Heart right ventricle (tissue), 16 donors: ENCODE results near the gene RDX. TPM values are rescaled to one million over a fixed set of nuclear protein-coding genes. Genes with fewer than 3 reads are reported as not detected.

Source experiments
- ATAC-seq, 8 donors: fragments of 200-7000 bp; cut with Tn5 transposase; one replicate each; pipeline ENCODE4 v1.9.1; 2020; ENCODE audit warnings: mild to moderate bottlenecking in 8 of 8, moderate library complexity in 8 of 8, moderate number of reproducible peaks in 1 of 8
- DNase-seq, 2 donors: peaks; one replicate each; pipeline ENCODE4 v3.0.0-alpha.2; 2020
- H3K27ac ChIP-seq, 10 donors: fragments of 200-600 bp; sonication (generic) in 2 of 10; one replicate each; pipeline versions ENCODE4 v1.5.0 to v1.8.0; 2020 to 2022; ENCODE audit warnings: mild to moderate bottlenecking in 3 of 10
- H3K27me3 ChIP-seq, 7 donors: fragments of 200-600 bp; one replicate each; pipeline ENCODE4 v1.8.0; 2021 to 2022; ENCODE audit warnings: mild to moderate bottlenecking in 2 of 7
- H3K36me3 ChIP-seq, 9 donors: fragments of 200-600 bp; sonication (generic) in 1 of 9; one replicate each; pipeline versions ENCODE4 v1.5.0 to v1.8.0; 2020 to 2022; ENCODE audit warnings: mild to moderate bottlenecking in 2 of 9
- H3K4me1 ChIP-seq, 9 donors: fragments of 200-600 bp; sonication (generic) in 1 of 9; one replicate each; pipeline versions ENCODE4 v1.5.0 to v1.8.0; 2020 to 2022; ENCODE audit warnings: mild to moderate bottlenecking in 4 of 9
- H3K4me3 ChIP-seq, 10 donors: fragments of 200-600 bp; sonication (generic) in 2 of 10; one replicate each; pipeline versions ENCODE4 v1.5.0 to v1.8.0; 2020 to 2022; ENCODE audit warnings: mild to moderate bottlenecking in 7 of 10, moderate library complexity in 2 of 10
- H3K9me3 ChIP-seq, 11 donors: fragments of 200-600 bp in 10 of 11; sonication (generic) in 2 of 11; one replicate each; pipeline versions ENCODE4 v1.5.0 to v1.8.0; 2013 to 2022; ENCODE audit warnings: mild to moderate bottlenecking in 2 of 11, control low read depth in 1 of 11, moderate library complexity in 1 of 11
- CTCF ChIP-seq, 9 donors: fragments of 200-600 bp; sonication (generic) in 2 of 9; IDR thresholded peaks; one replicate each; pipeline versions ENCODE4 v1.5.0 to v1.8.0; 2021 to 2022; ENCODE audit warnings: antibody characterized with exemption in 9 of 9, mild to moderate bottlenecking in 5 of 9, moderate library complexity in 1 of 9
- WGBS, 2 donors: extraction: QIAGEN DNeasy Blood & Tissue Kit; methylation state at CpG; one replicate each; pipeline ENCODE4 v1.1.7; 2013; ENCODE audit warnings: inconsistent platforms in 1 of 2; 5-methylcytosine and 5-hydroxymethylcytosine counted together
- intact Hi-C, 10 donors: fragments of 100-400 bp; cut with DNase I; formaldehyde crosslinking; loops; one replicate each; pipeline versions ENCODE4 v1.11.1 to v1.14.2; 2022
- polyA plus RNA-seq, 2 donors: library from polyadenylated mRNA; stranded (reverse); fragments of 200-250 nt; gene quantifications; one replicate each; pipeline ENCODE4 v1.2.3, GENCODE V29; 2013
- total RNA-seq, 10 donors: library from RNA; stranded (reverse); fragmentation: NEBNext Ultra II Directional in 3 of 10; extraction: Animal tissue kit (Norgen Biotek cat#: 25700) in 3 of 10; gene quantifications; one replicate each; pipeline versions ENCODE4 v1.2.1 to v1.2.4, GENCODE V29; 2021 to 2023
- donor health status: Arrhythmogenic right ventricular cardiomyopathy.
- donor health status: ischemic (EF 13 %, LVEDD 7.1; RV severe dilation, severe dysfunction).
- donor health status: healthy with polysubstance abuse.
- donor health status: DM: no; HTN: yes; CAD: no.
- donor health status: DM: no; HTN: no; CAD: no.
- donor health status: ischemic (EF 25% LVEDD 6.9; RV normal size, moderate dysfunction).
- donor health status: ischemic (EF 25% LVEDD 5.7; RV mildly dilated, moderate dysfunction).
- donor health status: healthy.
- donor health status: DM: yes; HTN: yes; CAD: no.
- donor health status: Ischemic cardiomyopathy.
- donor health status: ischemic (EF 35%, LVEDD 5.7; RV mildly dilated, moderate dysfunction).
- donor health status: nonischemic (EF 11% LVEDD 7.7; RV severe dilation, severe dysfunction).
- donor health status: DM: yes; HTN: yes; CAD: no.
- donor health status: PGD.
- donor health status: ischemic (EF 29% LVEDD 5.4; RV normal size, mild dysfunction).
- donor health status: nonischemic (EF 23%, LVEDD 6.1; RV moderate dilation, normal function).

RDX gene
- total and polyA plus RNA-seq, 12 donors: 28.2 to 140 (median 125) TPM

GRCh38 chr11:110305169-110306018 is 9.0 kb upstream of the RDX start:
- H3K4me3 ChIP-seq: no peak overlapping the region
- DNase-seq (no peak), ATAC-seq (no peak)
- no peaks in the 10 kb centered on the region for H3K27me3 ChIP-seq
- intact Hi-C loops: no loop called here
- no peak overlapping the region for H3K27ac ChIP-seq
- H3K9me3 ChIP-seq: no peaks in the 10 kb centered on the region
- H3K36me3 ChIP-seq: no peaks in the 10 kb centered on the region
- no peak for TF ChIP-seq CTCF (IDR thresholded peaks at IDR 0.05)
- peaks cover 0 to 9% (median 0%) of the 10 kb centered on the region in 9 donors for H3K4me1 ChIP-seq

DNA sequence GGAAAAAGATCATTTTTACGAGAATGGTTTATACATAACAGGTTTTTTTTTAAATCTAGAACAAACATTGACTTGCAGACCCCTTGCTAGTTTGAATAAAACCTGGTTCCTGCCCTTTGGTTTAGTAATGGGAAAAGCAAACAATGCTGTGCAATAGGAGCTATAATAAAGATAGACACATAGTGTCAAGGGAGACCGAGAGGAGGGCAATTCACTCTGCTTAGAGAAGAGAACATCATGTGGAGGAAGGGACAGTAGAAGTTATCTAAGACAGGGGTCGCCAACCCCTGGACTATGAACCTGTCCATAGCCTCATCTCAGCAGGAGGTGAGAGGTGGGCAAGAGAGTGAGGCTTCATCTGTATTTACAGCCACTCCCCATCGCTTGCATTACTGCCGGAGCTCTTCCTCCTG is 7.0 kb upstream of the RDX start:
- H3K4me3 ChIP-seq: no peak overlapping the region
- no peak overlapping the region for H3K27ac ChIP-seq
- no peak for TF ChIP-seq CTCF (IDR thresholded peaks at IDR 0.05)
- no peaks in the 10 kb centered on the region for H3K36me3 ChIP-seq
- ATAC-seq (no peak), DNase-seq (no peak)
- WGBS, 2 donors: 94 to 96% methylated on average over 5 of the region's 5 CpGs
- H3K27me3 ChIP-seq: no peaks in the 10 kb centered on the region
- H3K4me1 ChIP-seq: peaks cover 0 to 9% (median 0%) of the 10 kb centered on the region in 9 donors
- intact Hi-C loops: no loop called here
- H3K9me3 ChIP-seq: no peaks in the 10 kb centered on the region

GRCh38 chr11:110301577-110301976 is 5.2 kb upstream of the RDX start:
- DNase-seq (no peak), ATAC-seq (no peak)
- TF ChIP-seq CTCF (IDR thresholded peaks at IDR 0.05): no peak
- no peaks in the 10 kb centered on the region for H3K27me3 ChIP-seq
- H3K4me3 ChIP-seq: no peak overlapping the region
- intact Hi-C loops: no loop called here
- H3K9me3 ChIP-seq: no peaks in the 10 kb centered on the region
- 94 to 98% methylated on average over 4 of the region's 4 CpGs for WGBS, 2 donors
- no peaks in the 10 kb centered on the region for H3K36me3 ChIP-seq
- H3K4me1 ChIP-seq: peaks cover 0 to 20% (median 7%) of the 10 kb centered on the region in 9 donors
- H3K27ac ChIP-seq: no peak overlapping the region

DNA sequence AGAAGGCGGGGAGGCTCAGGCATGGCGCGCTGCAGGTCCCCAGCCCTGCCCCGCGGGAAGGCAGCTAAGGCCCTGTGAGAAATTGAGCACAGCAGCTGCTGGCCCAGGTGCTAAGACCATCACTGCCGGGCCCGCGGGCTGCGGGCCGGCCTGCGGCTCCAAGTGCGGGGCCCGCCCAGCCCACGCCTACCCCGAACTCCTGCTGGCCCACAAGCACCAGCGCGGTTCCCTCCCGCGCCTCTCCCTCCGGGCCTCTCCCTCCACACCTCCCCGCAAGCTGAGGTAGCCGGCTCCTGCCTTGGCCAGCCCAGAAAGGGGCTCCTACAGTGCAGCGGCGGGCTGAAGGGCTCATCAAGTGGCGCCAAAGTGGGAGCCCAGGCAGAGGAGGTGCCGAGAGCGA is 4.6 kb upstream of the RDX start:
- DNase-seq: no peak
- H3K36me3 ChIP-seq: no peaks in the 10 kb centered on the region
- H3K4me3 ChIP-seq: no peak overlapping the region
- TF ChIP-seq CTCF (IDR thresholded peaks at IDR 0.05): no peak
- WGBS, 2 donors: 98% methylated on average over 27 of the region's 27 CpGs
- no peaks in the 10 kb centered on the region for H3K27me3 ChIP-seq
- H3K27ac ChIP-seq: no peak overlapping the region
- intact Hi-C loops: no loop called here
- ATAC-seq: no peak
- no peaks in the 10 kb centered on the region for H3K9me3 ChIP-seq
- peaks cover 0 to 19% (median 7%) of the 10 kb centered on the region in 9 donors for H3K4me1 ChIP-seq
